HepG2 (cell line): ENCODE measurements around the gene VWCE. TPM values are rescaled to one million over a fixed set of nuclear protein-coding genes. Genes with fewer than 3 reads are reported as not detected.

Experiments used
- BCLAF1 ChIP-seq: fragments of 450-650 bp; IDR thresholded peaks from 2 replicates; pipeline ENCODE4 v1.6.1; 2017; ENCODE audit warnings: mild to moderate bottlenecking
- BRF2 ChIP-seq: sonication (generic); formaldehyde crosslinking; IDR thresholded peaks from 2 replicates; pipeline ENCODE4 v1.8.1; 2022; ENCODE audit warnings: mild to moderate bottlenecking, missing genetic modification reagents
- FOXP1 ChIP-seq, 2 experiments: fragments of 450-650 bp in 1 of 2; IDR thresholded peaks; 2 replicates each; pipeline ENCODE4 v1.6.1; 2017 to 2018; ENCODE audit warnings: antibody characterized with exemption in 1 of 2
- HHEX ChIP-seq: IDR thresholded peaks from 2 replicates; pipeline ENCODE4 v1.6.1; 2016; ENCODE audit warnings: control low read depth
- HMGXB4 ChIP-seq, 2 experiments: sonication (generic) in 1 of 2; formaldehyde crosslinking in 1 of 2; IDR thresholded peaks; 2 replicates each; pipeline versions ENCODE4 v1.4.0 to v1.6.1; 2018 to 2020; ENCODE audit warnings: missing genetic modification reagents in 2 of 2, borderline replicate concordance in 1 of 2, low read depth in 1 of 2, mild to moderate bottlenecking in 1 of 2, missing biosample characterization in 1 of 2
- KAT8 ChIP-seq: IDR thresholded peaks from 2 replicates; pipeline ENCODE4 v1.6.1; 2016; ENCODE audit warnings: missing genetic modification reagents, missing compliant biosample characterization
- KMT2A ChIP-seq: sonication (generic); formaldehyde crosslinking; IDR thresholded peaks from 2 replicates; pipeline ENCODE4 v1.4.0; 2020; ENCODE audit warnings: missing genetic modification reagents
- LCORL ChIP-seq, 2 experiments: fragments of 450-650 bp in 1 of 2; sonication (generic) in 1 of 2; formaldehyde crosslinking in 1 of 2; IDR thresholded peaks; 2 replicates each; pipeline versions ENCODE4 v1.5.0 to v1.6.1; 2017 to 2020; ENCODE audit warnings: antibody characterized with exemption in 1 of 2, missing genetic modification reagents in 1 of 2
- NFAT5 ChIP-seq: sonication (generic); formaldehyde crosslinking; IDR thresholded peaks from 2 replicates; pipeline ENCODE4 v1.4.0; 2020; ENCODE audit warnings: missing genetic modification reagents
- PITX1 ChIP-seq: sonication (generic); formaldehyde crosslinking; IDR thresholded peaks from 2 replicates; pipeline ENCODE4 v1.5.1; 2020; ENCODE audit warnings: mild to moderate bottlenecking, missing genetic modification reagents
- RARA ChIP-seq: IDR thresholded peaks from 2 replicates; pipeline ENCODE4 v1.6.1; 2016; ENCODE audit warnings: missing genetic modification reagents, missing compliant biosample characterization
- SOX6 ChIP-seq, 2 experiments: fragments of 450-650 bp in 1 of 2; sonication (generic) in 1 of 2; formaldehyde crosslinking in 1 of 2; IDR thresholded peaks; 2 replicates each; pipeline versions ENCODE4 v1.4.0 to v1.6.1; 2017 to 2020; ENCODE audit warnings: antibody characterized with exemption in 1 of 2, mild to moderate bottlenecking in 1 of 2, missing genetic modification reagents in 1 of 2
- ZBTB46 ChIP-seq: sonication (generic); formaldehyde crosslinking; IDR thresholded peaks from 2 replicates; pipeline ENCODE4 v1.4.0; 2020; ENCODE audit warnings: mild to moderate bottlenecking, missing genetic modification reagents, borderline replicate concordance
- ZMYM3 ChIP-seq: sonication (generic); formaldehyde crosslinking; IDR thresholded peaks from 2 replicates; pipeline ENCODE4 v1.5.1; 2020; ENCODE audit warnings: mild to moderate bottlenecking, missing genetic modification reagents
- ZNF761 ChIP-seq: sonication (generic); formaldehyde crosslinking; conservative IDR thresholded peaks from 2 replicates; pipeline ENCODE4 v1.4.0; 2020; ENCODE audit warnings: mild to moderate bottlenecking, missing genetic modification reagents
- polyA plus RNA-seq, 8 experiments: library from polyadenylated mRNA; depleted of rRNA in 3 of 8; stranded (reverse) in 7 of 8; unstranded in 1 of 8; fragments of >200 nt; fragmentation: Illumina TruSeq in 4 of 8; extraction: Trizol in 4 of 8; gene quantifications; 2 replicates each; pipeline versions ENCODE4 v1.2.1 to v1.2.3, GENCODE V29; 2011 to 2016; ENCODE audit warnings: low read depth in 4 of 8, missing spikeins in 1 of 8, mixed read lengths in 1 of 8; ENCODE audit not compliant: insufficient read depth in 1 of 8
- total RNA-seq, 5 experiments: library from RNA; depleted of rRNA; stranded (reverse); fragments of >200 nt; fragmentation: Illumina TruSeq; extraction: Trizol; gene quantifications; 2 replicates each; pipeline ENCODE4 v1.2.3, GENCODE V29; 2016; ENCODE audit warnings: low read depth in 1 of 5

Gene VWCE
- total and polyA plus RNA-seq, 2 of the 13 experiments (the other 11 are each of a cell fraction or from before 2014, with no cell fraction given): 27.6 to 58.3 TPM

- TF ChIP-seq KAT8 (CRISPR knock-in tag) (peak; percentile 75; the same call in 1 of the 2 replicates), FOXP1 (IDR thresholded peaks at IDR 0.05) (no peak), FOXP1 (CRISPR knock-in tag; IDR thresholded peaks at IDR 0.05) (no peak), ZNF761 (CRISPR knock-in tag) (no peak), BCLAF1 (no peak), HHEX (no peak), PITX1 (CRISPR knock-in tag) (no peak), RARA (no peak), ZBTB46 (CRISPR knock-in tag) (no peak), BRF2 (CRISPR knock-in tag) (no peak), NFAT5 (no peak), ZMYM3 (CRISPR knock-in tag) (no peak), HMGXB4 (CRISPR knock-in tag; IDR thresholded peaks at IDR 0.05; ENCODE audit: borderline replicate concordance in 1 of 2, low read depth in 1 of 2) (peak; percentile 69 to 85; a peak in 3 of 4 replicates), SOX6 (IDR thresholded peaks at IDR 0.05) (no peak), SOX6 (CRISPR knock-in tag; IDR thresholded peaks at IDR 0.05) (no peak), LCORL (IDR thresholded peaks at IDR 0.05) (no peak), LCORL (CRISPR knock-in tag; IDR thresholded peaks at IDR 0.05) (peak; percentile 66; the same call in 1 of the 2 replicates), KMT2A (CRISPR knock-in tag) (peak; percentile 74; the same call in 1 of the 2 replicates)
These were observed 41.2 kb upstream of the VWCE start (continued) for GRCh38 chr11:61336171-61336935.
